ENCODE data around the gene GAGE12E.
"Not testable (repeated sequence)": the region's sequence is repeated elsewhere in the genome, so short reads cannot be mapped to it uniquely, and the experiment has no call there.

Gene GAGE12E, protein sequence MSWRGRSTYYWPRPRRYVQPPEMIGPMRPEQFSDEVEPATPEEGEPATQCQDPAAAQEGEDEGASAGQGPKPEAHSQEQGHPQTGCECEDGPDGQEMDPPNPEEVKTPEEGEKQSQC

DNA sequence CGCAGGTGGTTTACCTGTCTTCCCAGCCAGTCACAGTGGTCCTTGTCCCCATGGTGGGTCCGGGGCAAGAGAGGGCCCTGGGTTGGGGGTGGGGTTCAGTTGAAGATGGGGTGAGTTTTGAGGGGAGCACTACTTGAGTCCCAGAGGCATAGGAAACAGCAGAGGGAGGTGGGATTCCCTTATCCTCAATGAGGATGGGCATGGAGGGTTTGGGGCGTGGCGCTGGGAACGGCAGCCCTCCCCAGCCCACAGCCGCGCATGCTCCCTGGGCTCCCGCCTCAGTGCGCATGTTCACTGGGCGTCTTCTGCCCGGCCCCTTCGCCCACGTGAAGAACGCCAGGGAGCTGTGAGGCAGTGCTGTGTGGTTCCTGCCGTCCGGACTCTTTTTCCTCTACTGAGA, at the start of gene GAGE12E:
TSS of gene GAGE12E (plus strand) at position 301 of the 400 bp plus-strand sequence. CDS start 1,155 bp downstream, outside the sequence.
- not testable (repeated sequence) for DNase-seq (ENCODE audit: low read depth)

GRCh38 chrX:49531877-49532276, 19.2 kb upstream of the GAGE12E start, which contains the start of gene GAGE12C:
Gene GAGE12C, plus strand, starts transcription at chrX:49532177. Its CDS starts 1,155 bp downstream, at chrX:49533332.
- not testable (repeated sequence) for DNase-seq (ENCODE audit: low read depth)

GRCh38 chrX:49541433-49541832, 9.7 kb upstream of the GAGE12E start, which contains the start of gene GAGE12D:
Gene GAGE12D, plus strand, starts transcription at chrX:49541733. Its CDS starts 1,155 bp downstream, at chrX:49542888.
- DNase-seq (ENCODE audit: low read depth), result not testable (repeated sequence)

GRCh38 chrX:49560542-49560941, 9.5 kb downstream of the GAGE12E start, which contains the start of gene GAGE12F:
Gene GAGE12F, plus strand, starts transcription at chrX:49560842. Its CDS starts 1,155 bp downstream, at chrX:49561997.
- DNase-seq (ENCODE audit: low read depth), result not testable (repeated sequence)

GRCh38 chrX:49568728-49569127, 17.6 kb downstream of the GAGE12E start:
- DNase-seq (ENCODE audit: low read depth), result not testable (repeated sequence)

DNA sequence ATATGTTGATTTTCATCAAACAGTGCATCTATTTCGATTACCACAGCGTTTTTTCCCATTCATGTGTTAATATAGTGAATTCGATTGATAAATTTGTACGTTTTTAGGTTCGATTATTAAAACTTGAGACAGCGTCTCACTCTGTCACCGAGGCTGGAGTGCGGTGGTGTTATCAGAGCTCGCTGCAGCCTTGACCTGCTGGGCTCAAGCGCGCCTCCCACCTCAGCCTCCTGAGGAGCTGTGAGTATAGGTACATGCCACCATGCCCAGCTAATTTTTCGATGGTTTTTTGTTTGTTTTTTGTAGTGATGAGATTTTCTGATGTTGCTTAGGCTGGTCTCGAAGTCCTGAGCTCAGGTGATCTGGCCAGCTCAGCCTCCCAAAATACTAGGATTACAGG, 18.1 kb downstream of the GAGE12E start:
- not testable (repeated sequence) for DNase-seq (ENCODE audit: low read depth)

- DNase-seq (ENCODE audit: low read depth), result not testable (repeated sequence)
These were observed 19.0 kb downstream of the GAGE12E start, which contains the start of gene GAGE12G for GRCh38 chrX:49570100-49570499. Gene GAGE12G, plus strand, starts transcription at chrX:49570400. Its CDS starts 1,155 bp downstream, at chrX:49571555.

DNA sequence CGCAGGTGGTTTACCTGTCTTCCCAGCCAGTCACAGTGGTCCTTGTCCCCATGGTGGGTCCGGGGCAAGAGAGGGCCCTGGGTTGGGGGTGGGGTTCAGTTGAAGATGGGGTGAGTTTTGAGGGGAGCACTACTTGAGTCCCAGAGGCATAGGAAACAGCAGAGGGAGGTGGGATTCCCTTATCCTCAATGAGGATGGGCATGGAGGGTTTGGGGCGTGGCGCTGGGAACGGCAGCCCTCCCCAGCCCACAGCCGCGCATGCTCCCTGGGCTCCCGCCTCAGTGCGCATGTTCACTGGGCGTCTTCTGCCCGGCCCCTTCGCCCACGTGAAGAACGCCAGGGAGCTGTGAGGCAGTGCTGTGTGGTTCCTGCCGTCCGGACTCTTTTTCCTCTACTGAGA, 28.6 kb downstream of the GAGE12E start, which contains the start of gene GAGE12H:
TSS of gene GAGE12H (plus strand) at position 301 of the 400 bp plus-strand sequence. CDS start 1,155 bp downstream, outside the sequence.
- not testable (repeated sequence) for DNase-seq (ENCODE audit: low read depth)

DNA sequence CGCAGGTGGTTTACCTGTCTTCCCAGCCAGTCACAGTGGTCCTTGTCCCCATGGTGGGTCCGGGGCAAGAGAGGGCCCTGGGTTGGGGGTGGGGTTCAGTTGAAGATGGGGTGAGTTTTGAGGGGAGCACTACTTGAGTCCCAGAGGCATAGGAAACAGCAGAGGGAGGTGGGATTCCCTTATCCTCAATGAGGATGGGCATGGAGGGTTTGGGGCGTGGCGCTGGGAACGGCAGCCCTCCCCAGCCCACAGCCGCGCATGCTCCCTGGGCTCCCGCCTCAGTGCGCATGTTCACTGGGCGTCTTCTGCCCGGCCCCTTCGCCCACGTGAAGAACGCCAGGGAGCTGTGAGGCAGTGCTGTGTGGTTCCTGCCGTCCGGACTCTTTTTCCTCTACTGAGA, 38.1 kb downstream of the GAGE12E start, which contains the start of gene GAGE2A:
TSS of gene GAGE2A (plus strand) at position 301 of the 400 bp plus-strand sequence. CDS start 1,155 bp downstream, outside the sequence.
- not testable (repeated sequence) for DNase-seq (ENCODE audit: low read depth)

DNA sequence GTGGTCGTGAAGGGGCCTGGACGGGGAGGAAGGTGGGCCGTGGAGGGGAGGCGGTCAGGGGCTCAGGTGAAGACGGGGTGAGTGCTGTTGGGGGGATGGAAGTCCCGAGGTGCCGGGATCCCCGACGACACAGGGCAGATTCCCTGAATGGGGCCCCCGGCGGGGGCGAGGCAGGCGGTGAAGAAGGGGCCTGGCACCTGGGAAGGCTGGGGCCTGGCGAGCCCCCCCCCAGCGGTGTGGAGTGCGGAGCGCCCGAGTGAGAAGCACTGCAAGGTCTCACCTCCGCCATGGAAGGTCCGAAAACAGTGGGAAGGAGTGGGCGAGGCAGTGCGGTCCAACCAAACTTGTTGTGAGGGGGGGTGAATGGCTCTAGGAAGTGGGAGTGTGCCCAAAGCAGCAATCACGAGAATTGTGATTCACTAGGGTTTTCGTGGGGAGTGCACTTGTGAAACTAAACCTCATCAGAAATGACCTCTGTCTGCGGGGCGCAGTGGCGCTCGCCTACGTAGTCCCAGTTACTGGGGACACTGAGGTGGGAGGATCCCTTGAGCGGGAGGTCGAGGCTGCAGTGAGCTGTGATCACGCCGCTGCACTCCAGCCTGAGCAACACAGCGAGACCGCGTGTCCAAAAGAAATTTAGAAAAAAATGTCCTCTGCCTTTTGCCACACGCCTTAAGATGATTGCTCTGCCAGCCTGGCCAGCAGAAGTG, 38.8 kb downstream of the GAGE12E start:
- not testable (repeated sequence) for DNase-seq (ENCODE audit: low read depth)

DNA sequence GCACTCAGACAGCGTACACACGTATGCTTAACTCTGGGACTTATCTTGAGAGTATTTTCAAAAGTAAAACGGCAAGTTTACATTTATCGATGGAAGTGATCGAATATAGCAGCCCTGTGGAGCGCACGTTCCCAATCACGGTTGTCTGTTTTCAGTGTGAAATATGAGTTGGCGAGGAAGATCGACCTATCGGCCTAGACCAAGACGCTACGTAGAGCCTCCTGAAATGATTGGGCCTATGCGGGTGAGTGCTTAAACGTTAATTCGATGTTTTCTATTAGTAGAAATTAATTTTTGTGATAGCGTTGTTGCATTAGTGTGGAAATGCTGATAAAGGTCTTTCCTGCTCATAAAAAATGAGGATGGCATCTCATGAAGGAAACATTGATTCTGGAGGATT, 39.4 kb downstream of the GAGE12E start:
- DNase-seq (ENCODE audit: low read depth), result not testable (repeated sequence)

- not testable (repeated sequence) for DNase-seq (ENCODE audit: low read depth)
These were observed 47.6 kb downstream of the GAGE12E start, which contains the start of gene GAGE1 for GRCh38 chrX:49598720-49599119. Gene GAGE1, plus strand, starts transcription at chrX:49599020. Its CDS starts 1,155 bp downstream, at chrX:49600175.

Measured in fibroblast of the conjunctiva (primary cell).